ENCODE results near the gene DTNB.

The DTNB gene

DNA sequence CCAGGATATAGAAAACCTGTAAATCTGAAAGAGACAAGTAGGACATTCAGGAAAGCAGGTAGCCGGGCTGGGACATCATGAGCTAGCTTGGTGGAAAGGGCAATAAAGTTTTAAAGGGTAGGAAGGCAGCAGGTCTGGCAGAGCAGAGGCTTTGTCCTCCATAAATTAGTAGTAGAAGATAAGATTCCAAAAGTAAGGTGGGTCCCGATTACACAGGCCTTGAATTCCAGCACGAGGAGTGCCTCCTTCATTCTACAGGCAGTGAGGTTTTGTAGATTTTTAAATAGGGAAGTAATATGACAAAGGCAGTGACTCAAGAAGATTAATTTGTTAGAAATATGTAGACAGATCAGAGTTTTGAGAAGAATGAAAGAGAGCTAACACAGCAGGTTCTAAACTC, 160.7 kb downstream of the DTNB start:
- in situ Hi-C loops (cut with MboI; ENCODE audit: low sequenced_read_pairs), result no loop called here

GRCh38 chr2:25506226-25506625, 167.2 kb downstream of the DTNB start:
- in situ Hi-C loops (cut with MboI; ENCODE audit: low sequenced_read_pairs), result no loop called here

- in situ Hi-C loops (cut with MboI; ENCODE audit: low sequenced_read_pairs), result no loop called here
Observed at GRCh38 chr2:25505622-25506021, 167.8 kb downstream of the DTNB start.

GRCh38 chr2:25505182-25505581, 168.2 kb downstream of the DTNB start:
- in situ Hi-C loops (cut with MboI; ENCODE audit: low sequenced_read_pairs), result no loop called here

- in situ Hi-C loops (cut with MboI; ENCODE audit: low sequenced_read_pairs), result no loop called here
Observed at GRCh38 chr2:25504266-25504665, 169.1 kb downstream of the DTNB start.

- in situ Hi-C loops (cut with MboI; ENCODE audit: low sequenced_read_pairs), result no loop called here
Observed at GRCh38 chr2:25499157-25499556, 174.2 kb downstream of the DTNB start.

- in situ Hi-C loops (cut with MboI; ENCODE audit: low sequenced_read_pairs), result no loop called here
Observed at GRCh38 chr2:25497918-25498407, 175.4 kb downstream of the DTNB start.

GRCh38 chr2:25497229-25497917, 176.0 kb downstream of the DTNB start:
- in situ Hi-C loops (cut with MboI; ENCODE audit: low sequenced_read_pairs), result no loop called here

DNA sequence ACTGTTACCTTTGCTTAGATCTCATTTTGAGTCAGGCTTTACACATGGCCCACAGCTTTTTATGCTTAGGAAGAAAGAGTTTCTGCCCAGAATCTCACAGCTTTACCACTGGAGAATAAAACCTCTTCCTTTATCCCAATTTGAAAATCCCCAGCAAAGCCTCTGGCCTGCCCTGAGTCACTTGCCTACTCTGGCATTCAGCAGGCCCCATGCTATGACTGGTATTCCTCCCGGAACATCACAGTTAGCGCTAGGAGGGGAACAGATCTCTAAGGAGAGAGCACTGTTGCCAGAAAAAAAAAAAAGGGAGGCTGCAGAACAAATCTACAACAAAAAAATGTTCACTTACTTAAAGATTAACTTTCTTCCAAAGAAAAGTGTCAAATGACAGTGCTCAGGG, 178.8 kb downstream of the DTNB start:
- in situ Hi-C loops (cut with MboI; ENCODE audit: low sequenced_read_pairs), result no loop called here

GRCh38 chr2:25493207-25493606, 180.2 kb downstream of the DTNB start:
- in situ Hi-C loops (cut with MboI; ENCODE audit: low sequenced_read_pairs), result no loop called here

DNA sequence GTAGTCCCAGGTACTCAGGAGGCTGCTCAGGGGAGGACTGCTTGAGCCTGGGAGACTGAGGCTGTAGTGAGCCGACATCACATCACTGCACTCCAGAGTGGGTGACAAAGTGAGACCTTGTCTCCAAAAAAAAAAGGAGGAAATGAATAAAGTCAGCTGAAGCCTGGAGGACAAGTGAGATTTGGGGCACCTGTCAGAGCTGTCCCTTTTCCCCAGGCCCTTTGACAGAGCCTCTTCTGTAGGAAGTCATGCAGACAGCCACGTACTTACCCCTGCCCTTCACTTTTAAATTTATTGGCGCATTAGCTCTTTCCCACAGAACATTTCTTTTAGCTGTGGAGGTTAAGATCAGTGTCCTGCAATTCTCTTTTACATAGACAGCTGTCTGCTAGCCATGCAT, 180.7 kb downstream of the DTNB start:
- in situ Hi-C loops (cut with MboI; ENCODE audit: low sequenced_read_pairs), result no loop called here

DNA sequence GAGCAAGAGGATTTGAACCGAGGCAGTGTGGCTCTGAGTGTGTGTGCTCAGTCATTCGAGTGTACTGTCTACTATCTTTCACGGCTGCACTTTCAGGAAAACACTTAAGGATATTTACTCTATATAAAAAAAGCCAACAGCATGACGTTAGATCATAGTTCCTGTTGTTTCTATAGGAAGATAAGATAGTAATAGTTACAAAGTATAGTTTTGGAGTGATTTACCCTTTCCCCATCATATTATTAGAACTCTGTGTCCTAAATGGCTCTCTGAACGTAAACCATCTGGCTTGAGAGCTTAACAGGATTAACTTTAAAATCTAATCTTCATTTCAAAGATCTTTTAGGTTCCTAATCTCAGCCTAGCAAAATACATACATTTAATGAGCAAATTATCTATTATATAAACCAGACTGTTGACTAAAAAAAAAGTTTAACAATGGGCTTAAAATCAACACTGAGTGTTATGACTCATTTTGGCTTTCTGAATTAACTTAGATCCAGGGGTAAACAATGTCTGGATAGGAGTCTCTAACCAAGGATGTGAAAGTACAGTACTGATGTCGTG, 181.3 kb downstream of the DTNB start:
- in situ Hi-C loops (cut with MboI; ENCODE audit: low sequenced_read_pairs), result no loop called here

DNA sequence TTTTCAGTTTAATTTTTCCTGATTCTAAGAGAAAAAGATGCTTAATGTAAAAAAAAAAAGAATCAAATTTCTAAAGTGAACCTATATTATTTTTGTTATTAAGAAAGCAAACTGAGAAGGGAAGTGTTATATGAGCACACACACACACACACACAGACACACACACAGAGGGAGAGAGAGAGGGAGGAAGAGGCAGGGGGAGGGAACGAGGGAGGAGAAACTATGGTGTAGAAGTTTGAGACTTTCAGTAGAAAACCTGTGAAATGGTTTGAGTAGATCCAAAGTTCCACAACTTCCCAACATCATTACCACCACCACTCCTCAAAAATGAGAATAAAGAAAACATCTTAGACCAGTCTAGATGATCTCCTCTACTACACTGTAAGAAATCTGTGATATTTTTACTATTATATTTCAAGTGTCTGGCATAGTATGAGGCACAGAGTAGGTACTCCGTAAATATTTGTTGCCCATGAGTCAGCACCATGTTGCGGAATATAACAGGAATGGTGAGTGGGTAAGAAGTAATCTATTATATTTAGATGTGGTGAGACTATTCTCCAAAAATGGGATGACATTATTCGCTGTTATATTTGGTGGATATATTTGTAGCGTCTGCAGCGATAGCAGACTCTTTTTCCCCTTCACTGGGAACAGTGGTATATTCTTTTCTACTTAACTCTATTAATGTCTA, 182.2 kb downstream of the DTNB start:
- in situ Hi-C loops (cut with MboI; ENCODE audit: low sequenced_read_pairs), result no loop called here

DNA sequence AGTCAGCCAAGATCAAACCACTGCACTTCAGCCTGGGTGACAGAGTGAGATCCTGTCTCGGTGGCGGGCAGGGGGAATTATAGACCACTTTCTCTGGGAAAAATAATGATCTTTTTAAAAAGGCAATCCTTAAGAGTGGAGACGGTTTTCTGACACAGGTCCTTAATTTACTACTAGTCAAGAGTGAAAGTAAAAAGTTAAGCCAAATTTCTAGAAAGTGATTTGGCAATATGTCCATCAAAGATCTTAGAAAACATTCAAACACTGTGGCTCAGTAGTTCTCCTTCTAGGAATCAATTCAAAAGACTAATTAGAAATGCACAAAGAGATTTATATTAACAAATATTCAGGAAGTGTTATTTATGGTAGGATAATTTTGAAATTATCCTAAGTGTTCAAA, 183.2 kb downstream of the DTNB start:
- in situ Hi-C loops (cut with MboI; ENCODE audit: low sequenced_read_pairs), result no loop called here

GRCh38 chr2:25489631-25490030, 183.7 kb downstream of the DTNB start:
- in situ Hi-C loops (cut with MboI; ENCODE audit: low sequenced_read_pairs), result no loop called here

GRCh38 chr2:25483607-25484266, 189.6 kb downstream of the DTNB start:
- in situ Hi-C loops (cut with MboI; ENCODE audit: low sequenced_read_pairs), result no loop called here

DNA sequence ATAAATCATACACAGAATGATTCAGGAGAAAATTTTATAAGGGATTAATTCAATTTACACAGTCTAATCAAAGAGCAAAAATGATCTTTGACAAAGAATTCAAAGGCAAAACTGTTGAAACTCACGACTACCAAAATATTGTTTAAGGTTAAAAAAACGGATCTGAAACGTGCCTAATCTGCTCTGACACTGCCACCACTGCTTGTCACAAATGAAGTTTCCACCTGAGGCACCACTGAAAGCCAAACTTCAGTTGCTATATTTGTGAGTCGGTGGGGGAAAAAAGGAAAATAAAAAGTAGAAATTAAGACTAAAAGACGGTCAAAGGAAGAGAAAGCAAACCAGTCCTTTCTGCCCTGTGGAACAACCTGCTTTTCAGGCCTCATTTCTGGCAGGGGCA, 191.0 kb downstream of the DTNB start:
- in situ Hi-C loops (cut with MboI; ENCODE audit: low sequenced_read_pairs), result no loop called here

- in situ Hi-C loops (cut with MboI; ENCODE audit: low sequenced_read_pairs), result no loop called here
Observed at GRCh38 chr2:25481381-25482300, 191.7 kb downstream of the DTNB start.

GRCh38 chr2:25480561-25480960, 192.8 kb downstream of the DTNB start:
- in situ Hi-C loops (cut with MboI; ENCODE audit: low sequenced_read_pairs), result no loop called here

DNA sequence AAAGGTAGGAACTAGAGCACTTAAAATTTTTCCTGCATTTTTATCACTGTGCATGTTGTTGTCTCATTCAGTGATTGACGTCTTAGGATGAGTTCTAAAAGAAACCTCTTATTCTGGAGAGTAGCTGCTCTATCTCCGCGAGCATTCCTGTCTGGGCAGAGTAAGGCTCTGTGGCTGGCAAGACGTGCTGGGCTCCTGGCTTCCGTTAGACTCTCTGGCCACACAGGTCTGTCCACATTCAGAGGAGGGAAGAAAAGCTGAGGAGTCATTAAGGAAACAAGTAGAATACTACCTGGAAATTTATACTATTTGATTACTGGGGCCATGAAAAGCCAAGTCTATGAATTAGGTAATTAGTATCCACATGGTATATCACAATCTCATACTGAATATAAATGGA, 193.6 kb downstream of the DTNB start:
- in situ Hi-C loops (cut with MboI; ENCODE audit: low sequenced_read_pairs), result no loop called here

DNA sequence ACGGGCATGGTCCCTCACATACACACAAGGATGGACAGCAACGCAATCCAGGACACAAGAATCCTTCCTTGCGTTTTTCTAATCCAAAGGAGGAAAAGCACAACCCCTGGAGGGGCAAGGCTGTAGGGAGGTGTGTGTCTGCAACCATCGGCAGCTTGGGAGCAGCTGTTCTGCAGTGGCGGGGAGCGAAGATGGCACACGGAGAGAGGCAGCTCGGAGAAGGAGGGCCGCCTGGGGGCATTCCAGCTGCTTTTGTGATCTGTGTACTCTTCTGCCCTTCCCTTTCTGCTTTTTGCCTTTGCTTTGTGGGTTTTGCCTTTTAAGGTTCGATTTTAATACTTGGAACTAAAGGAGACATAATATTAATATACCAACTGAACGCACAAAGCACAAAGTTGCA, 194.6 kb downstream of the DTNB start:
- in situ Hi-C loops (cut with MboI; ENCODE audit: low sequenced_read_pairs), result no loop called here
